SK-N-SH treated with all-trans-retinoic acid at 6 μM for 48 hours (cell line): ENCODE data around the gene PTPN11.

ENCODE experiments used
- ATAC-seq: fragments of 200-7000 bp; cut with Tn5 transposase; 3 replicates; pipeline ENCODE4 v1.9.1; 2020; ENCODE audit warnings: mild to moderate bottlenecking, moderate library complexity
- ARNTL ChIP-seq: fragments of 450-650 bp; formaldehyde crosslinking; IDR thresholded peaks from 2 replicates; pipeline ENCODE4 v1.5.0; 2020; ENCODE audit warnings: low read depth, mild to moderate bottlenecking, moderate library complexity, borderline replicate concordance
- BACH2 ChIP-seq: fragments of 250-450 bp; sonication (Bioruptor Pico); IDR thresholded peaks from 2 replicates; pipeline ENCODE4 v1.9.0; 2021; ENCODE audit warnings: mild to moderate bottlenecking, borderline replicate concordance
- CREB5 ChIP-seq: fragments of 250-450 bp; sonication (Bioruptor Pico); IDR thresholded peaks from 2 replicates; pipeline ENCODE4 v1.5.1; 2020; ENCODE audit warnings: low read depth, mild to moderate bottlenecking, moderate library complexity
- CSDC2 ChIP-seq: fragments of 250-450 bp; sonication (Bioruptor Pico); IDR thresholded peaks from 2 replicates; pipeline ENCODE4 v1.5.0; 2020; ENCODE audit warnings: mild to moderate bottlenecking, moderate library complexity
- CSRNP3 ChIP-seq: fragments of 250-450 bp; sonication (Bioruptor Pico); IDR thresholded peaks from 2 replicates; pipeline ENCODE4 v1.5.1; 2021; ENCODE audit warnings: mild to moderate bottlenecking, moderate library complexity
- ESRRG ChIP-seq: fragments of 250-450 bp; sonication (Bioruptor Pico); IDR thresholded peaks from 2 replicates; pipeline ENCODE4 v1.6.1; 2021; ENCODE audit warnings: mild to moderate bottlenecking
- GLIS3 ChIP-seq: fragments of 250-450 bp; sonication (Bioruptor Pico); IDR thresholded peaks from 2 replicates; pipeline ENCODE4 v1.5.0; 2020; ENCODE audit warnings: mild to moderate bottlenecking, moderate library complexity
- OSR1 ChIP-seq: fragments of 250-450 bp; sonication (Bioruptor Pico); IDR thresholded peaks from 2 replicates; pipeline ENCODE4 v1.8.0; 2022; ENCODE audit warnings: moderate library complexity, mild to moderate bottlenecking, inconsistent platforms
- PATZ1 ChIP-seq: fragments of 250-450 bp; sonication (Bioruptor Pico); IDR thresholded peaks from 2 replicates; pipeline ENCODE4 v1.8.0; 2020; ENCODE audit warnings: mild to moderate bottlenecking, moderate library complexity, borderline replicate concordance
- POU6F1 ChIP-seq: fragments of 250-450 bp; sonication (Bioruptor Pico); IDR thresholded peaks from 2 replicates; pipeline ENCODE4 v1.8.0; 2021; ENCODE audit warnings: low read depth, mild to moderate bottlenecking, moderate library complexity, borderline replicate concordance
- PPARA ChIP-seq: fragments of 250-450 bp; sonication (Bioruptor Pico); IDR thresholded peaks from 2 replicates; pipeline ENCODE4 v1.5.0; 2020; ENCODE audit warnings: mild to moderate bottlenecking, borderline replicate concordance
- RARB ChIP-seq: fragments of 250-450 bp; sonication (Bioruptor Pico); IDR thresholded peaks from 2 replicates; pipeline ENCODE4 v1.8.0; 2021; ENCODE audit warnings: mild to moderate bottlenecking, moderate library complexity
- SNAI2 ChIP-seq: fragments of 250-450 bp; sonication (Bioruptor Pico); IDR thresholded peaks from 2 replicates; pipeline ENCODE4 v1.5.0; 2020; ENCODE audit warnings: mild to moderate bottlenecking, moderate library complexity
- TCF4 ChIP-seq: fragments of 250-450 bp; sonication (Bioruptor Pico); IDR thresholded peaks from 2 replicates; pipeline ENCODE4 v1.8.0; 2021; ENCODE audit warnings: mild to moderate bottlenecking, moderate library complexity, borderline replicate concordance
- TOX ChIP-seq: fragments of 250-450 bp; sonication (Bioruptor Pico); IDR thresholded peaks from 2 replicates; pipeline ENCODE4 v1.8.0; 2021; ENCODE audit warnings: mild to moderate bottlenecking, moderate library complexity, borderline replicate concordance
- ZC3H10 ChIP-seq: fragments of 250-450 bp; sonication (Bioruptor Pico); IDR thresholded peaks from 2 replicates; pipeline ENCODE4 v1.5.1; 2021; ENCODE audit warnings: mild to moderate bottlenecking, moderate library complexity
- ZFP3 ChIP-seq: fragments of 250-450 bp; sonication (Bioruptor Pico); IDR thresholded peaks from 2 replicates; pipeline ENCODE4 v1.5.0; 2020; ENCODE audit warnings: mild to moderate bottlenecking, moderate library complexity
- ZNF565 ChIP-seq: fragments of 450-650 bp; formaldehyde crosslinking; conservative IDR thresholded peaks from 2 replicates; pipeline ENCODE4 v1.5.0; 2020; ENCODE audit warnings: low read depth, mild to moderate bottlenecking, moderate library complexity
- ZNF70 ChIP-seq: fragments of 450-650 bp; formaldehyde crosslinking; IDR thresholded peaks from 2 replicates; pipeline ENCODE4 v1.5.0; 2020; ENCODE audit warnings: mild to moderate bottlenecking, moderate library complexity
- ZNF8 ChIP-seq: fragments of 450-650 bp; formaldehyde crosslinking; IDR thresholded peaks from 2 replicates; pipeline ENCODE4 v1.5.0; 2020; ENCODE audit warnings: mild to moderate bottlenecking, moderate library complexity
- TF ChIP-seq, protein P1 (sequence below): fragments of 250-450 bp; sonication (Bioruptor Pico); IDR thresholded peaks from 2 replicates; pipeline ENCODE4 v1.5.0; 2020; ENCODE audit warnings: mild to moderate bottlenecking, moderate library complexity

PTPN11 gene

DNA sequence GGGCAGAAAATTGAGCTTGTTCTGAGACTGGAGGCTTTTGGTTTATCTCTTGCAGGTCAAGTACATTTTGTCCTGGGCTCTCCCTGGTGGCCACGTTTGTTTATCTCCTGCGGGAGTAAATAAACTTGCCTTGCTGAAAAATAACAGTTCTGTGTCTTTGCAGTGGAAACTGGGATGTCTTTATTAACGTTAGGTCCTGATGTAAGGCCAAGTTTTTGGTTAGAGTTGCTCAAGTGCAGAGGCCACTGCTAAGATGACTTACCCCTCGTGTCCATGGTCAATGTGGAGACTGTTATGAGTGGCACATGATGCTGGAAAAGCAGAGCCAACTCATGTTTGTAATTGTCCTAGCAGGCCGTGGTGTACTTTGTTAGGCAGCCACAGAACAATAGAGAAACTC lies 3.8 kb downstream of the PTPN11 start (continued):
- TF ChIP-seq GLIS3, result no peak
- TF ChIP-seq OSR1, result no peak

DNA sequence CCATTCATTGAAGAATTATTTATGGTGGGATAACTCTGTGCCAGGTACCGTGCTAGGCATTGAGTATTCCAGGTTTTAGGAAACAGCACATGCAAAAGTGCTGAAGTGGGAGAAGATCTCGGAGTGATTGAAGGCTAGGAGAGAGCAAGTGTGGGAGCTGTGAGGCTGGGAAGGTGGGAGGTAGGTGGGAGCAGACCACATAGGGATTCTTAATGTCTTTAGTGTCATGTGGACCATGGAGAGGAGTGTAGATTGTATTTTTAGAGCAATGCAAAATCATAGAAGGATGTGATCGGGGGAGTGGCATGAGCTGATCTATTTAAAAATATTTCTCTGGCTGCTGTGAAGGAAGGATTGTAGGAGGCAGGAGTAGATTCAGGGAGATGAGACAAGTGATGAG lies 5.4 kb downstream of the PTPN11 start:
- ATAC-seq, result no peak
- no peak for TF ChIP-seq POU6F1
- TF ChIP-seq, all 23 proteins: peak for 0

- ATAC-seq, result no peak
- TF ChIP-seq OSR1 (no peak), ZNF70 (CRISPR knock-in tag) (no peak), BACH2 (no peak), ZNF565 (CRISPR knock-in tag) (no peak), POU6F1 (no peak), CREB5 (CRISPR knock-in tag) (no peak), PPARA (CRISPR knock-in tag) (no peak), RARB (CRISPR knock-in tag) (no peak), PATZ1 (no peak), ARNTL (CRISPR knock-in tag) (no peak), ZNF8 (no peak), ZC3H10 (CRISPR knock-in tag) (no peak), TCF4 (CRISPR knock-in tag) (no peak), TOX (CRISPR knock-in tag) (no peak), ZFP3 (CRISPR knock-in tag) (no peak), CSDC2 (CRISPR knock-in tag) (no peak), SNAI2 (CRISPR knock-in tag) (no peak), CSRNP3 (CRISPR knock-in tag) (no peak), ESRRG (CRISPR knock-in tag) (no peak)
- TF ChIP-seq, protein P1, sequence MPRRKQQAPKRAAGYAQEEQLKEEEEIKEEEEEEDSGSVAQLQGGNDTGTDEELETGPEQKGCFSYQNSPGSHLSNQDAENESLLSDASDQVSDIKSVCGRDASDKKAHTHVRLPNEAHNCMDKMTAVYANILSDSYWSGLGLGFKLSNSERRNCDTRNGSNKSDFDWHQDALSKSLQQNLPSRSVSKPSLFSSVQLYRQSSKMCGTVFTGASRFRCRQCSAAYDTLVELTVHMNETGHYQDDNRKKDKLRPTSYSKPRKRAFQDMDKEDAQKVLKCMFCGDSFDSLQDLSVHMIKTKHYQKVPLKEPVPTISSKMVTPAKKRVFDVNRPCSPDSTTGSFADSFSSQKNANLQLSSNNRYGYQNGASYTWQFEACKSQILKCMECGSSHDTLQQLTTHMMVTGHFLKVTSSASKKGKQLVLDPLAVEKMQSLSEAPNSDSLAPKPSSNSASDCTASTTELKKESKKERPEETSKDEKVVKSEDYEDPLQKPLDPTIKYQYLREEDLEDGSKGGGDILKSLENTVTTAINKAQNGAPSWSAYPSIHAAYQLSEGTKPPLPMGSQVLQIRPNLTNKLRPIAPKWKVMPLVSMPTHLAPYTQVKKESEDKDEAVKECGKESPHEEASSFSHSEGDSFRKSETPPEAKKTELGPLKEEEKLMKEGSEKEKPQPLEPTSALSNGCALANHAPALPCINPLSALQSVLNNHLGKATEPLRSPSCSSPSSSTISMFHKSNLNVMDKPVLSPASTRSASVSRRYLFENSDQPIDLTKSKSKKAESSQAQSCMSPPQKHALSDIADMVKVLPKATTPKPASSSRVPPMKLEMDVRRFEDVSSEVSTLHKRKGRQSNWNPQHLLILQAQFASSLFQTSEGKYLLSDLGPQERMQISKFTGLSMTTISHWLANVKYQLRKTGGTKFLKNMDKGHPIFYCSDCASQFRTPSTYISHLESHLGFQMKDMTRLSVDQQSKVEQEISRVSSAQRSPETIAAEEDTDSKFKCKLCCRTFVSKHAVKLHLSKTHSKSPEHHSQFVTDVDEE (CRISPR knock-in tag), result no peak
Measured at GRCh38 chr12:112425582-112426382, 7.0 kb downstream of the PTPN11 start.
